HepG2 (cell line): ENCODE measurements around the gene MEGF10. TPM values are rescaled to one million over a fixed set of nuclear protein-coding genes. Genes with fewer than 3 reads are reported as not detected.

ENCODE experiments used
- ATAC-seq: fragments of 200-7000 bp; cut with Tn5 transposase; 3 replicates; pipeline ENCODE4 v1.9.1; 2020; ENCODE audit warnings: mild to moderate bottlenecking, moderate library complexity
- BruUV-seq: library from RNA; stranded (reverse); fragments of 400-500 nt; replicated peaks from 2 replicates; lab custom pipeline; 2021; lab: Mats Ljungman, UMichigan
- CTCF ChIA-PET: fragments of 300-600 bp; formaldehyde crosslinking; extraction: SDS; loops from one replicate; lab custom pipeline; 2021; ENCODE audit warnings: low total read pairs, inconsistent platforms, low intra/inter-chr PET ratio; lab: Yijun Ruan, JAX
- POLR2A ChIA-PET: fragments of 350-600 bp; sonication (Branson Sonifier 250); formaldehyde crosslinking; loops from one replicate; lab custom pipeline; 2020; ENCODE audit warnings: antibody characterized with exemption, inconsistent platforms; lab: Yijun Ruan, JAX
- DNase-seq: peaks from one replicate; pipeline ENCODE4 v3.0.0-alpha.2; 2015; ENCODE audit warnings: low spot score
- FAIRE-seq: peaks from 3 replicates; lab custom pipeline; 2011; peaks lifted over from hg19 to GRCh38; lab: Jason Lieb, UNC
- H2AFZ ChIP-seq: one replicate; pipeline ENCODE4 v1.6.1; 2011; ENCODE audit warnings: low read length, inconsistent platforms
- H3K27ac ChIP-seq: fragments of 300-600 bp; 3 replicates; pipeline ENCODE4 v1.8.0; 2011; ENCODE audit warnings: mixed run types, mild to moderate bottlenecking, mixed read lengths, low read length, inconsistent platforms; ENCODE audit not compliant: insufficient read depth; ENCODE audit errors: extremely low read length
- H3K27me3 ChIP-seq, 2 experiments: fragments of 200-600 bp in 1 of 2; 2 replicates in 1 of 2; 3 replicates in 1 of 2; pipeline versions ENCODE4 v1.6.0 to v1.8.0; 2011; ENCODE audit warnings: low read length in 2 of 2, mild to moderate bottlenecking in 2 of 2, moderate library complexity in 2 of 2, inconsistent platforms in 1 of 2; ENCODE audit not compliant: insufficient read depth in 2 of 2, control insufficient read depth in 1 of 2
- H3K36me3 ChIP-seq, 2 experiments: fragments of 200-600 bp in 1 of 2; replicated peaks in 1 of 2; 2 replicates in 1 of 2; 3 replicates in 1 of 2; pipeline versions ENCODE4 v1.5.1 to v1.8.0; 2011; ENCODE audit warnings: low read length in 2 of 2, inconsistent platforms in 1 of 2; ENCODE audit not compliant: insufficient read depth in 2 of 2, control insufficient read depth in 1 of 2
- H3K4me1 ChIP-seq: 2 replicates; pipeline ENCODE4 v1.5.1; 2012; ENCODE audit warnings: low read length, inconsistent platforms; ENCODE audit not compliant: insufficient read depth
- H3K4me2 ChIP-seq: 2 replicates; pipeline ENCODE4 v1.6.0; 2011; ENCODE audit warnings: low read depth, low read length, inconsistent platforms
- H3K4me3 ChIP-seq, 3 experiments: fragments of 200-600 bp in 1 of 3; sonication (generic), shearing (Covaris generic) in 1 of 3; replicated peaks in 1 of 3; 2 replicates each; pipeline ENCODE4 v1.5.1; 2011 to 2016; ENCODE audit warnings: low read length in 3 of 3, inconsistent platforms in 2 of 3, low read depth in 2 of 3, mild to moderate bottlenecking in 2 of 3, control low read depth in 1 of 3, mixed read lengths in 1 of 3; ENCODE audit not compliant: insufficient read depth in 1 of 3
- H3K79me2 ChIP-seq: one replicate; pipeline ENCODE4 v1.6.1; 2011; ENCODE audit warnings: low read length, inconsistent platforms; ENCODE audit not compliant: insufficient read depth
- H3K9ac ChIP-seq: 2 replicates; pipeline ENCODE4 v1.6.0; 2011; ENCODE audit warnings: mild to moderate bottlenecking, low read depth, low read length, inconsistent platforms; ENCODE audit not compliant: insufficient read depth
- H3K9me3 ChIP-seq: 2 replicates; pipeline ENCODE4 v1.5.1; 2012; ENCODE audit warnings: mild to moderate bottlenecking, low read length
- H4K20me1 ChIP-seq: 2 replicates; pipeline ENCODE4 v1.6.0; 2011; ENCODE audit warnings: inconsistent platforms, mild to moderate bottlenecking, low read length, moderate library complexity; ENCODE audit not compliant: insufficient read depth
- ASH2L ChIP-seq: fragments of 300-600, 200-600 bp; sonication (generic); IDR thresholded peaks from 2 replicates; pipeline ENCODE4 v1.7.0; 2017; ENCODE audit warnings: low read depth, mild to moderate bottlenecking, moderate library complexity, mixed read lengths, low read length; ENCODE audit not compliant: insufficient read length
- ATF7-NPFF ChIP-seq: sonication (generic); formaldehyde crosslinking; IDR thresholded peaks from 2 replicates; pipeline ENCODE4 v1.8.1; 2023; ENCODE audit warnings: mild to moderate bottlenecking, low read depth, missing genetic modification reagents, moderate library complexity
- CENPT ChIP-seq: sonication (generic); formaldehyde crosslinking; IDR thresholded peaks from 2 replicates; pipeline ENCODE4 v1.8.0; 2022; ENCODE audit warnings: low read depth, mild to moderate bottlenecking, moderate library complexity, missing genetic modification reagents
- CHCHD3 ChIP-seq: sonication (generic); formaldehyde crosslinking; IDR thresholded peaks from 2 replicates; pipeline ENCODE4 v1.8.0; 2022; ENCODE audit warnings: mild to moderate bottlenecking, missing genetic modification reagents, moderate library complexity
- KLF16 ChIP-seq, 2 experiments: sonication (generic) in 1 of 2; formaldehyde crosslinking in 1 of 2; IDR thresholded peaks; 2 replicates each; pipeline versions ENCODE4 v1.6.1 to v1.8.0; 2016 to 2023; ENCODE audit warnings: missing genetic modification reagents in 2 of 2, missing compliant biosample characterization in 1 of 2
- SNRNP70 ChIP-seq: fragments of 200-400 bp; formaldehyde crosslinking; IDR thresholded peaks from 2 replicates; pipeline ENCODE4 v1.6.1; 2017; ENCODE audit warnings: mild to moderate bottlenecking, low read depth, low read length, moderate library complexity
- SP140L ChIP-seq: sonication (generic); formaldehyde crosslinking; IDR thresholded peaks from 2 replicates; pipeline ENCODE4 v1.4.0; 2020; ENCODE audit warnings: missing genetic modification reagents, borderline replicate concordance
- SRSF4 ChIP-seq: fragments of 200-400 bp; formaldehyde crosslinking; IDR thresholded peaks from one replicate; pipeline ENCODE4 v1.6.1; 2018; ENCODE audit warnings: mild to moderate bottlenecking, low read depth, low read length, moderate library complexity; ENCODE audit not compliant: poor library complexity, severe bottlenecking
- TCF12 ChIP-seq, 2 experiments: fragments of 450-650 bp in 1 of 2; sonication (generic) in 1 of 2; formaldehyde crosslinking in 1 of 2; IDR thresholded peaks; 2 replicates each; pipeline versions ENCODE4 v1.6.1 to v1.8.0; 2017 to 2022; ENCODE audit warnings: antibody characterized with exemption in 1 of 2, mild to moderate bottlenecking in 1 of 2, missing genetic modification reagents in 1 of 2, moderate library complexity in 1 of 2
- ZNF496 ChIP-seq: sonication (generic); formaldehyde crosslinking; IDR thresholded peaks from 2 replicates; pipeline ENCODE4 v1.8.1; 2023; ENCODE audit warnings: mild to moderate bottlenecking, moderate library complexity, missing genetic modification reagents; ENCODE audit not compliant: insufficient replicate concordance
- ZNF512B ChIP-seq: sonication (generic); formaldehyde crosslinking; IDR thresholded peaks from 2 replicates; pipeline ENCODE4 v1.5.1; 2020; ENCODE audit warnings: missing genetic modification reagents, mild to moderate bottlenecking, borderline replicate concordance
- ZNF550 ChIP-seq: sonication (generic); formaldehyde crosslinking; IDR thresholded peaks from 2 replicates; pipeline ENCODE4 v1.4.0; 2020; ENCODE audit warnings: mild to moderate bottlenecking, missing genetic modification reagents, borderline replicate concordance
- ZNF567 ChIP-seq: sonication (generic); formaldehyde crosslinking; IDR thresholded peaks from 2 replicates; pipeline ENCODE4 v1.8.1; 2023; ENCODE audit warnings: mild to moderate bottlenecking, missing genetic modification reagents, borderline replicate concordance
- ZNF879 ChIP-seq: sonication (generic); formaldehyde crosslinking; IDR thresholded peaks from 2 replicates; pipeline ENCODE4 v1.8.1; 2023; ENCODE audit warnings: missing genetic modification reagents
- ZZZ3 ChIP-seq: sonication (generic); formaldehyde crosslinking; IDR thresholded peaks from 2 replicates; pipeline ENCODE4 v1.4.0; 2020; ENCODE audit warnings: missing genetic modification reagents, mild to moderate bottlenecking, borderline replicate concordance
- WGBS: methylation state at CpG from one replicate; pipeline ENCODE4 v1.1.6; 2017; ENCODE audit warnings: low lambda C conversion rate; 5-methylcytosine and 5-hydroxymethylcytosine counted together
- in situ Hi-C: cut with HindIII; loops from 2 replicates; pipeline ENCODE4 v1.10.0; 2017; ENCODE audit warnings: low pct_unique_long_range_greater_than_20kb; ENCODE audit not compliant: extremely low pct_ligation_motif_present
- intact Hi-C: fragments of 100-400 bp; cut with micrococcal nuclease; formaldehyde crosslinking; loops from one replicate; pipeline ENCODE4 v1.10.0; 2022; ENCODE audit not compliant: unreplicated experiment
- polyA plus RNA-seq, 8 experiments: library from polyadenylated mRNA; depleted of rRNA in 3 of 8; stranded (reverse) in 7 of 8; unstranded in 1 of 8; fragments of >200 nt; fragmentation: Illumina TruSeq in 4 of 8; extraction: Trizol in 4 of 8; gene quantifications; 2 replicates each; pipeline versions ENCODE4 v1.2.1 to v1.2.3, GENCODE V29; 2011 to 2016; ENCODE audit warnings: low read depth in 4 of 8, missing spikeins in 1 of 8, mixed read lengths in 1 of 8; ENCODE audit not compliant: insufficient read depth in 1 of 8
- total RNA-seq, 5 experiments: library from RNA; depleted of rRNA; stranded (reverse); fragments of >200 nt; fragmentation: Illumina TruSeq; extraction: Trizol; gene quantifications; 2 replicates each; pipeline ENCODE4 v1.2.3, GENCODE V29; 2016; ENCODE audit warnings: low read depth in 1 of 5

Gene MEGF10
- total and polyA plus RNA-seq, 2 of the 13 experiments (the other 11 are each of a cell fraction or from before 2014, with no cell fraction given), result not detected

GRCh38 chr5:127295454-127295853, 4.9 kb downstream of the MEGF10 start:
- Histone ChIP-seq H3K79me2 (no peaks in the 10 kb centered on the region), H3K9me3 (no peaks in the 10 kb centered on the region), H3K4me2 (no peak overlapping the region), H3K27ac (no peak overlapping the region), H4K20me1 (no peaks in the 10 kb centered on the region), H3K27me3 (peaks cover 0 to 18% of the 10 kb centered on the region in 2 experiments; a peak in 3 of 5 replicates), H3K4me1 (peaks cover 6% of the 10 kb centered on the region; the same call in 1 of the 2 replicates), H3K36me3 (no peaks in the 10 kb centered on the region), H2AFZ (no peak overlapping the region), H3K4me3 (no peak overlapping the region), H3K9ac (no peak overlapping the region)
- in situ Hi-C loops (no loop called here), intact Hi-C loops (no loop called here)
- CTCF ChIA-PET, result no interaction called here
- BruUV-seq, result no TSS peak
- DNase-seq, result no peak
- WGBS, result 0% methylated on average over 1 of the region's 1 CpG
- TF ChIP-seq SRSF4 (no peak), SP140L (CRISPR knock-in tag) (no peak), ATF7-NPFF (CRISPR knock-in tag) (no peak), ZNF879 (CRISPR knock-in tag) (no peak), ZNF567 (CRISPR knock-in tag) (no peak), ASH2L (no peak), ZNF512B (CRISPR knock-in tag) (no peak), ZZZ3 (CRISPR knock-in tag) (no peak), ZNF550 (CRISPR knock-in tag) (no peak), KLF16 (CRISPR knock-in tag; IDR thresholded peaks at IDR 0.05) (no peak), TCF12 (IDR thresholded peaks at IDR 0.05) (no peak), TCF12 (CRISPR knock-in tag; IDR thresholded peaks at IDR 0.05) (no peak), ZNF496 (CRISPR knock-in tag) (no peak), SNRNP70 (no peak), CENPT (no peak), CHCHD3 (no peak)
- ATAC-seq, result no peak
- FAIRE-seq, result no peak
- POLR2A ChIA-PET, result no interaction called here
